ENCODE measurements around the gene EIPR1.

Gene EIPR1

GRCh38 chr2:3269425-3270094 is 108.1 kb downstream of the EIPR1 start:
- TF ChIP-seq, protein P1, sequence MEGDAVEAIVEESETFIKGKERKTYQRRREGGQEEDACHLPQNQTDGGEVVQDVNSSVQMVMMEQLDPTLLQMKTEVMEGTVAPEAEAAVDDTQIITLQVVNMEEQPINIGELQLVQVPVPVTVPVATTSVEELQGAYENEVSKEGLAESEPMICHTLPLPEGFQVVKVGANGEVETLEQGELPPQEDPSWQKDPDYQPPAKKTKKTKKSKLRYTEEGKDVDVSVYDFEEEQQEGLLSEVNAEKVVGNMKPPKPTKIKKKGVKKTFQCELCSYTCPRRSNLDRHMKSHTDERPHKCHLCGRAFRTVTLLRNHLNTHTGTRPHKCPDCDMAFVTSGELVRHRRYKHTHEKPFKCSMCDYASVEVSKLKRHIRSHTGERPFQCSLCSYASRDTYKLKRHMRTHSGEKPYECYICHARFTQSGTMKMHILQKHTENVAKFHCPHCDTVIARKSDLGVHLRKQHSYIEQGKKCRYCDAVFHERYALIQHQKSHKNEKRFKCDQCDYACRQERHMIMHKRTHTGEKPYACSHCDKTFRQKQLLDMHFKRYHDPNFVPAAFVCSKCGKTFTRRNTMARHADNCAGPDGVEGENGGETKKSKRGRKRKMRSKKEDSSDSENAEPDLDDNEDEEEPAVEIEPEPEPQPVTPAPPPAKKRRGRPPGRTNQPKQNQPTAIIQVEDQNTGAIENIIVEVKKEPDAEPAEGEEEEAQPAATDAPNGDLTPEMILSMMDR (IDR thresholded peaks at IDR 0.05): no peak
- no peak overlapping the region for H3K4me3 ChIP-seq

GRCh38 chr2:3268705-3269029 is 109.0 kb downstream of the EIPR1 start:
- Histone ChIP-seq H3K27ac (no peak overlapping the region), H3K4me3 (no peak overlapping the region)
- DNase-seq (ENCODE audit: low spot score): no peak
- TF ChIP-seq, protein P1 (IDR thresholded peaks at IDR 0.05): no peak

More at GRCh38 chr2:3269425-3270094, 108.1 kb downstream of the EIPR1 start:
- H3K27ac ChIP-seq: no peak overlapping the region
- DNase-seq (ENCODE audit: low spot score): no peak

- no peak for DNase-seq (ENCODE audit: low spot score)
Observed at GRCh38 chr2:3267869-3268704, 109.5 kb downstream of the EIPR1 start.

DNA sequence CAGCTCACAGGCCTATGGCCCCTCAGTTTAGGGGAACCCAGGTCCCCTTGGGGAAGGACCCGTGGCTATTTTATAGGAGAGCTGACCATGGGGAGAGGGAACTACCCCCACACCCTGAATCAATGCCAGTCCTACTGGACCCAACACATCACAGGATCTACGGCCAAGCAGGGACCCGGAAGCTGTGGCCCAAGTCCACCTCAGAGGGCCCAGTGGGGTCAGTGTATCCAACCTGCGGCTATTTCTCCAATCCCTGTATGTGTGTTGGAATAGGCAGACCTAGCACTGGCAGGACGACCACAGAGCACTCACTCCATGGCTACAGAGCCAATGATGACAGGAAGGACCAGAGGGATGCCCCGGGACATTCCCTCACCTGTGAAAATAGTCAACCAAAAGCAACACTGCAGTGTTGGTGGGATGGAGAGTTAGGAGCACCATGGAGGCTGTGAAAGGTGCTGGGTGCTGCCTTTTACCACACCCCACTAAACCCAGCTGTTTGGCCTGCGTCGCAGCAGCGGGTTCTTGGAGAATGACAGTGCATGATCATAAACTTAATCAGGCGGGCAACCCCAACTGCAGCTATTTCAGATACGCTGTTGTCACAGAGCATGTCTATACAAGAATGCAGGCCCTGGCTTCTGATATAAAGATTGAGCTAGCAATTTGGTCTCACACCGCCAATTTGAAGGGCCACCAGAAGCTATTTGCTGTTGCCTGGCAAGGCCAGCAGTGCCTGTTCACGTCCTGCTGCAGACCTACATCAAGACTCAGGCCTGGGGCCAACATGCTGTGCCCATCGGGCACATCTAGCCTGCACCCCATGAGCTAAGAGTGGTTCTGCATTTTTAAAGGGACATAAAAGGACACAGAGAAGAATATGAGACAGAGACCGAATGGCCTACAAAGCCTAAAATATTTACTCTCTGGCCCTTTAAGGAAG is 110.4 kb downstream of the EIPR1 start:
- TF ChIP-seq, protein P1 (IDR thresholded peaks at IDR 0.05): no peak
- no peak for DNase-seq (ENCODE audit: low spot score)
- H3K4me3 ChIP-seq: no peak overlapping the region
- no peak overlapping the region for H3K27ac ChIP-seq

More at GRCh38 chr2:3267869-3268704, 109.5 kb downstream of the EIPR1 start:
- Histone ChIP-seq H3K27ac (no peak overlapping the region), H3K4me3 (no peak overlapping the region)
- TF ChIP-seq, protein P1 (IDR thresholded peaks at IDR 0.05): no peak

DNA sequence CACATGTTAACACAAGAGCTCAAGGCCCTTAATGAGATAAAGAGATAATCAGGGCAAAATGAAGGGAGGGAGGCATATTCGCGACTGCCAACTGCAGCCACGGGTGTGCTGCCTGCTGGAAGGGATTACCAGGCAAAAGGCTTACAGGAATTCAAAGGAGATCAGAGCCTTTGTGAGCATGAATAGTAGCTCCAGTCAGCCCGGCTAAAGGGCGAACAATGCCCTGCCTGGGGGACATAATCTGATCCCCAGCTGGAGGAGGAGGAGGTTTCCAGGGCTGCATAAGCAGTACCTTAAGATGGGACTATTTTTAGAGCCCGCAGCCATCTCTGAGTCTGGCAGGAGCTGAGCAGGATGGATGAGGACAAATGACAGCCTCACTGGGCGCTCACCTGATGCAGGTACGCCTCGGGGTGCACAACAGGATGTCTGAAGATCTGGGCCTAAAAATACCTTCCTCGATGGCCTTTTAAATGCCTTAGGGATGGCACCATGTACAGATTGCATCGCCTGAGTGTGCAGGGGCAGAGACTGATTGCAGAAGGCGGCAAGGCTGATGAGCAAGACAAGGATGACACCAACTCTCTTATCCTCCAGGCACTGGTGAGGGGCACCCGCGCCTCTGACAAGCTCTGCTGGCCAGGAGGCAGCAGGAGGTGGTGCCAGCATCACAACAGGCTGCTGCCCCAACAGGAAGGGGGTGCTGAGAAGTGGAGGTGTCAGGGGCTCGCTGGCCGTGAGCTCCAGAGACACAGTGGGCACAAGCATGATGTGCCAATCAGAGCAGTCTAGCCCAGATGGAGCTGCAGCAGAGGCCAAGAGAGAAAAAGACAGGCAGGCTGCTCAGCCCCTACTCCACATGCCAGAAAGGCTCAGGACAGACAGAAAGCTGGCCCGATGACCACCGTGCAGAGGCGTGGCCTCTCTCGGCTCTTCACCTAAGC is 111.4 kb downstream of the EIPR1 start:
- no peak for DNase-seq (ENCODE audit: low spot score)
- TF ChIP-seq, protein P1 (IDR thresholded peaks at IDR 0.05): no peak
- Histone ChIP-seq H3K27ac (no peak overlapping the region), H3K4me3 (no peak overlapping the region)

- no peak for DNase-seq (ENCODE audit: low spot score)
- Histone ChIP-seq H3K4me3 (no peak overlapping the region), H3K27ac (no peak overlapping the region)
- TF ChIP-seq, protein P1 (IDR thresholded peaks at IDR 0.05): no peak
Observed at GRCh38 chr2:3265471-3265870, 112.1 kb downstream of the EIPR1 start.
